Activated effector memory CD4-positive, alpha-beta T cell treated with Interleukin-2 at 50 U/mL for 16 hours (primary cell): ENCODE data around the gene ABHD5.

ENCODE experiments used
- DNase-seq: peaks from one replicate; pipeline ENCODE4 v3.0.0-alpha.2; 2020

The ABHD5 gene

GRCh38 chr3:43726521-43726920, 35.8 kb downstream of the ABHD5 start:
- DNase-seq: no peak

GRCh38 chr3:43727930-43728329, 37.2 kb downstream of the ABHD5 start:
- no peak for DNase-seq

GRCh38 chr3:43728476-43728875, 37.7 kb downstream of the ABHD5 start:
- no peak for DNase-seq

GRCh38 chr3:43728947-43729346, 38.2 kb downstream of the ABHD5 start:
- DNase-seq: no peak

GRCh38 chr3:43729707-43730414, 39.1 kb downstream of the ABHD5 start:
- DNase-seq: no peak

- DNase-seq: no peak
These were observed 42.1 kb downstream of the ABHD5 start for GRCh38 chr3:43732747-43733425.

GRCh38 chr3:43733459-43734384, 43.0 kb downstream of the ABHD5 start:
- DNase-seq: no peak

- DNase-seq: no peak
These were observed 43.9 kb downstream of the ABHD5 start for GRCh38 chr3:43734685-43735084.

- no peak for DNase-seq
These were observed 44.9 kb downstream of the ABHD5 start for GRCh38 chr3:43735618-43736017.

GRCh38 chr3:43736558-43737440, 46.1 kb downstream of the ABHD5 start:
- DNase-seq: no peak

- no peak for DNase-seq
These were observed 47.6 kb downstream of the ABHD5 start for GRCh38 chr3:43738305-43738704.

GRCh38 chr3:43742920-43743319, 52.2 kb downstream of the ABHD5 start:
- DNase-seq: no peak

GRCh38 chr3:43747641-43748040, 56.9 kb downstream of the ABHD5 start:
- DNase-seq: no peak

GRCh38 chr3:43748179-43748578, 57.4 kb downstream of the ABHD5 start:
- no peak for DNase-seq

GRCh38 chr3:43748645-43749044, 57.9 kb downstream of the ABHD5 start:
- no peak for DNase-seq

GRCh38 chr3:43752905-43753304, 62.2 kb downstream of the ABHD5 start:
- no peak for DNase-seq

GRCh38 chr3:43753741-43754715, 63.3 kb downstream of the ABHD5 start:
- DNase-seq: no peak

GRCh38 chr3:43755516-43756200, 64.9 kb downstream of the ABHD5 start:
- DNase-seq: no peak

GRCh38 chr3:43757666-43758321, 67.1 kb downstream of the ABHD5 start:
- DNase-seq: no peak

GRCh38 chr3:43758592-43759225, 68.0 kb downstream of the ABHD5 start:
- DNase-seq: no peak
